NCI-H1092 (cell line): ENCODE results near the gene ZNF593OS.

Experiments used
- DNase-seq: peaks from one replicate; lab custom pipeline; 2025; lab: John Stamatoyannopoulos, UW

Gene ZNF593OS

GRCh38 chr1:26158908-26159742 lies 12.5 kb downstream of the ZNF593OS start, which contains the start of gene FAM110D:
TSS of gene FAM110D (plus strand) at chr1:26159079. CDS start at chr1:26161292, 2,213 bp downstream.
- DNase-seq, result no peak

- no peak for DNase-seq
These were observed 13.2 kb downstream of the ZNF593OS start for GRCh38 chr1:26158271-26158907.

GRCh38 chr1:26156285-26157038 lies 15.2 kb downstream of the ZNF593OS start:
- no peak for DNase-seq

GRCh38 chr1:26155370-26156284 lies 16.0 kb downstream of the ZNF593OS start:
- DNase-seq, result no peak

- no peak for DNase-seq
These were observed 16.9 kb downstream of the ZNF593OS start for GRCh38 chr1:26154750-26155149.

GRCh38 chr1:26153966-26154532 lies 17.6 kb downstream of the ZNF593OS start:
- no peak for DNase-seq

- DNase-seq, result no peak
These were observed 22.7 kb downstream of the ZNF593OS start for GRCh38 chr1:26148887-26149286.

- no peak for DNase-seq
These were observed 25.7 kb downstream of the ZNF593OS start for GRCh38 chr1:26145960-26146294.

- DNase-seq, result peak; percentile 87
These were observed 26.3 kb downstream of the ZNF593OS start for GRCh38 chr1:26145041-26145959.

- DNase-seq, result no peak
These were observed 29.5 kb downstream of the ZNF593OS start for GRCh38 chr1:26142159-26142558.

GRCh38 chr1:26138974-26139558 lies 32.6 kb downstream of the ZNF593OS start:
- DNase-seq, result no peak

- no peak for DNase-seq
These were observed 37.2 kb downstream of the ZNF593OS start for GRCh38 chr1:26134466-26134865.

- DNase-seq, result no peak
These were observed 38.8 kb downstream of the ZNF593OS start for GRCh38 chr1:26132834-26133167.

GRCh38 chr1:26132128-26132833 lies 39.4 kb downstream of the ZNF593OS start:
- DNase-seq, result no peak

GRCh38 chr1:26130695-26131094 lies 40.9 kb downstream of the ZNF593OS start:
- DNase-seq, result no peak

GRCh38 chr1:26129778-26130177 lies 41.9 kb downstream of the ZNF593OS start:
- DNase-seq, result no peak

- no peak for DNase-seq
These were observed 44.1 kb downstream of the ZNF593OS start for GRCh38 chr1:26127235-26128163.
